GM18499 (cell line): Measurements from ENCODE around the gene PKP3.
"Not testable (repeated sequence)": the region's sequence is repeated elsewhere in the genome, so short reads cannot be mapped to it uniquely, and the experiment has no call there.

Experiments
- ATAC-seq: cut with Tn5 transposase; IDR thresholded peaks from one replicate; pipeline ENCODE4 v1.9.1; 2021; ENCODE audit warnings: moderate number of reproducible peaks; ENCODE audit not compliant: insufficient read depth, unreplicated experiment

Gene PKP3

GRCh38 chr11:363443-363805 is 30.6 kb upstream of the PKP3 start:
- not testable (repeated sequence) for ATAC-seq

GRCh38 chr11:363948-364761 is 29.9 kb upstream of the PKP3 start:
- no peak for ATAC-seq

- no peak for ATAC-seq
These were observed 28.9 kb upstream of the PKP3 start for GRCh38 chr11:364991-365725.

- ATAC-seq = no peak
These were observed 28.2 kb upstream of the PKP3 start for GRCh38 chr11:365831-366230.

GRCh38 chr11:367956-368413 is 26.0 kb upstream of the PKP3 start:
- ATAC-seq = no peak

- no peak for ATAC-seq
These were observed 25.3 kb upstream of the PKP3 start for GRCh38 chr11:368414-369335.

- no peak for ATAC-seq
These were observed 24.5 kb upstream of the PKP3 start, which contains the start of gene B4GALNT4 for GRCh38 chr11:369336-370018. Gene B4GALNT4, plus strand, starts transcription at chr11:369499. Its CDS starts 305 bp downstream, at chr11:369804.

- no peak for ATAC-seq
These were observed 23.7 kb upstream of the PKP3 start for GRCh38 chr11:370070-370941.

GRCh38 chr11:371051-371450 is 23.0 kb upstream of the PKP3 start:
- no peak for ATAC-seq

- no peak for ATAC-seq
These were observed 22.1 kb upstream of the PKP3 start for GRCh38 chr11:371716-372590.

GRCh38 chr11:372809-373715 is 20.9 kb upstream of the PKP3 start:
- no peak for ATAC-seq

GRCh38 chr11:373716-374551 is 20.1 kb upstream of the PKP3 start:
- no peak for ATAC-seq

GRCh38 chr11:375065-376025 is 18.7 kb upstream of the PKP3 start:
- ATAC-seq = no peak

GRCh38 chr11:376531-377173 is 17.4 kb upstream of the PKP3 start:
- no peak for ATAC-seq
